ENCODE measurements around the gene BRAF. TPM values are rescaled to one million over a fixed set of nuclear protein-coding genes. Genes with fewer than 3 reads are reported as not detected.

BRAF gene
- total and polyA plus RNA-seq, 5 donors from 2014 or later, result 6.9 to 60.8 (median 9.0) TPM

GRCh38 chr7:140702774-140703173 is 222.0 kb downstream of the BRAF start:
- H3K36me3 ChIP-seq (ENCODE audit: control insufficient read depth, insufficient read depth, low read length), result peaks cover 26% of the 10 kb centered on the region
- H3K27me3 Mint-ChIP-seq, result no peaks in the 10 kb centered on the region
- H3K27ac Mint-ChIP-seq, result peak overlapping the region in 1 of 3 donors; percentile 85
- no peak overlapping the region for H3K4me3 ChIP-seq (ENCODE audit: low read depth, low read length)
- no peak for ATAC-seq (ENCODE audit: low read depth in 2 of 2)
- H3K4me1 ChIP-seq (ENCODE audit: control insufficient read depth, insufficient read depth, low read length, poor library complexity, severe bottlenecking), result peaks cover 9% of the 10 kb centered on the region
- H3K4me3 Mint-ChIP-seq, result peak overlapping the region in 1 of 4 donors; percentile 63
- H3K36me3 Mint-ChIP-seq, result peaks cover 25% of the 10 kb centered on the region
- no peaks in the 10 kb centered on the region for H3K9me3 ChIP-seq (ENCODE audit: control insufficient read depth in 2 of 2, low read length in 2 of 2)
- DNase-seq, result no peak
- H3K4me1 Mint-ChIP-seq, result peaks cover 8 to 39% (median 25%) of the 10 kb centered on the region in 4 donors
- no peaks in the 10 kb centered on the region for H3K9me3 Mint-ChIP-seq
- H3K27ac ChIP-seq (ENCODE audit: insufficient read depth, low read length, poor library complexity, severe bottlenecking), result no peak overlapping the region
- H3K27me3 ChIP-seq (ENCODE audit: control insufficient read depth, insufficient read depth, low read length), result no peaks in the 10 kb centered on the region

- H3K4me1 Mint-ChIP-seq, result peaks cover 8 to 49% (median 32%) of the 10 kb centered on the region in 4 donors
- peaks cover 4% of the 10 kb centered on the region for H3K27me3 Mint-ChIP-seq
- no peak overlapping the region for H3K27ac ChIP-seq (ENCODE audit: insufficient read depth, low read length, poor library complexity, severe bottlenecking)
Observed at GRCh38 chr7:140698477-140698876, 226.3 kb downstream of the BRAF start.

GRCh38 chr7:140697447-140698143 is 227.1 kb downstream of the BRAF start:
- H3K27me3 Mint-ChIP-seq, result peaks cover 4% of the 10 kb centered on the region
- peak overlapping the region; percentile 94 for H3K27ac ChIP-seq (ENCODE audit: insufficient read depth, low read length, poor library complexity, severe bottlenecking)
- DNase-seq, result no peak
- peak overlapping the region in 2 of 3 donors; percentile 96 to 99 for H3K27ac Mint-ChIP-seq
- peak overlapping the region; percentile 88 for H3K4me3 ChIP-seq (ENCODE audit: low read depth, low read length)
- H3K4me3 Mint-ChIP-seq, result peak overlapping the region; percentile 97 to 100 (median 98)
- no peaks in the 10 kb centered on the region for H3K9me3 ChIP-seq (ENCODE audit: control insufficient read depth in 2 of 2, low read length in 2 of 2)
- H3K4me1 ChIP-seq (ENCODE audit: control insufficient read depth, insufficient read depth, low read length, poor library complexity, severe bottlenecking), result peaks cover 23% of the 10 kb centered on the region
- H3K9me3 Mint-ChIP-seq, result no peaks in the 10 kb centered on the region
- ATAC-seq (ENCODE audit: low read depth in 2 of 2), result no peak
- H3K4me1 Mint-ChIP-seq, result peaks cover 8 to 44% (median 28%) of the 10 kb centered on the region in 4 donors
- H3K36me3 Mint-ChIP-seq, result peaks cover 9% of the 10 kb centered on the region
- H3K36me3 ChIP-seq (ENCODE audit: control insufficient read depth, insufficient read depth, low read length), result no peaks in the 10 kb centered on the region
- H3K27me3 ChIP-seq (ENCODE audit: control insufficient read depth, insufficient read depth, low read length), result no peaks in the 10 kb centered on the region

More at GRCh38 chr7:140698477-140698876, 226.3 kb downstream of the BRAF start:
- Histone ChIP-seq H3K27me3 (ENCODE audit: control insufficient read depth, insufficient read depth, low read length) (no peaks in the 10 kb centered on the region), H3K9me3 (ENCODE audit: control insufficient read depth in 2 of 2, low read length in 2 of 2) (no peaks in the 10 kb centered on the region), H3K4me1 (ENCODE audit: control insufficient read depth, insufficient read depth, low read length, poor library complexity, severe bottlenecking) (peaks cover 23% of the 10 kb centered on the region), H3K4me3 (ENCODE audit: low read depth, low read length) (peak overlapping the region; percentile 88), H3K36me3 (ENCODE audit: control insufficient read depth, insufficient read depth, low read length) (peaks cover 7% of the 10 kb centered on the region)
- Mint-ChIP-seq H3K27ac (peak overlapping the region in 2 of 3 donors; percentile 96 to 99), H3K9me3 (no peaks in the 10 kb centered on the region), H3K36me3 (peaks cover 9% of the 10 kb centered on the region), H3K4me3 (peak overlapping the region; percentile 97 to 100 (median 98))
- ATAC-seq (ENCODE audit: low read depth in 2 of 2), result no peak
- DNase-seq, result no peak

GRCh38 chr7:140696680-140697446 is 227.9 kb downstream of the BRAF start, which contains the start of gene NDUFB2:
NDUFB2 (plus strand) TSS chr7:140696708; CDS start chr7:140696745, 37 bp downstream.
- peaks cover 4% of the 10 kb centered on the region for H3K27me3 Mint-ChIP-seq
- no peaks in the 10 kb centered on the region for H3K36me3 ChIP-seq (ENCODE audit: control insufficient read depth, insufficient read depth, low read length)

DNA sequence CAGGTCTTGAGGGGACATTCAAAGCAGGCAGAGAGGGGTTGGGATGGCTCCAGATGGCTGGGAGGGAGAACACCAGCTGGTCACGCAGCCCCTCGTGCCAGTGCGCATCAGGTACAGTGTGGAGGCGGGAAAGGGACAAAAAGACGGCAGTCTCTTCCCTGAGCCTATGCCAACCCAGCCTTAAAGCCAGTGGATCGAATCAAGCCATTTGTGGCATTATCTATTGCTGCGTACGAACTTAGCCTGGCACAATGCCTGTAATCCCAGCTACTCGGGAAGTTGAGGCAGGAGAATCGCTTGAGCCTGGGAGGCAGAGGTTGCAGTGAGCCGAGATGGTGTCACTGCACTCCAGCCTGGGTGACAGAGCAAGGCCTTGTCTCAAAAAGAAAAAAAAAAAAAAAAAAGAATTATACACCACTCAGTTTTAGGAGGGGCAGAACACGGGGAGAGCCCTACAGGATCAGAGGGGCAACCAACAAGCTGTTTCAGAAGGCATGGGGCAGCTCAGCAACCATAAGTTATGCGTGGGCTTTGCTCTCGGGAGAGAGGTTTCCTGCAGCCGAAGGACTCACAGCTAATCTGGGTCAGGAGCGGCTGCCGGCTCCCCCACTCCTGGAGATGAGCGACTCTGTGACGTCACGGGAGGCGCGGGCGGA is 228.6 kb downstream of the BRAF start:
- Histone ChIP-seq H3K4me1 (ENCODE audit: control insufficient read depth, insufficient read depth, low read length, poor library complexity, severe bottlenecking) (peaks cover 23% of the 10 kb centered on the region), H3K9me3 (ENCODE audit: control insufficient read depth in 2 of 2, low read length in 2 of 2) (no peaks in the 10 kb centered on the region), H3K4me3 (ENCODE audit: low read depth, low read length) (peak overlapping the region; percentile 41), H3K27me3 (ENCODE audit: control insufficient read depth, insufficient read depth, low read length) (no peaks in the 10 kb centered on the region), H3K36me3 (ENCODE audit: control insufficient read depth, insufficient read depth, low read length) (no peaks in the 10 kb centered on the region), H3K27ac (ENCODE audit: insufficient read depth, low read length, poor library complexity, severe bottlenecking) (peak overlapping the region; percentile 94)
- peak overlapping the region; percentile 97 to 100 (median 98) for H3K4me3 Mint-ChIP-seq
- peak in 1 of 3 donors; percentile 91 for DNase-seq
- peaks cover 8 to 41% (median 27%) of the 10 kb centered on the region in 4 donors for H3K4me1 Mint-ChIP-seq
- peaks cover 15% of the 10 kb centered on the region for H3K36me3 Mint-ChIP-seq
- peaks cover 4% of the 10 kb centered on the region for H3K27me3 Mint-ChIP-seq
- peak overlapping the region; percentile 94 to 99 (median 96) for H3K27ac Mint-ChIP-seq
- H3K9me3 Mint-ChIP-seq, result no peaks in the 10 kb centered on the region
- peak; percentile 13 to 15 for ATAC-seq (ENCODE audit: low read depth in 2 of 2)

More at GRCh38 chr7:140696680-140697446, 227.9 kb downstream of the BRAF start, which contains the start of gene NDUFB2:
- Mint-ChIP-seq H3K9me3 (no peaks in the 10 kb centered on the region), H3K27ac (peak within 1 kb of the TSS; percentile 94 to 99 (median 96)), H3K4me3 (peak within 1 kb of the TSS; percentile 97 to 100 (median 98)), H3K4me1 (peaks cover 8 to 43% (median 27%) of the 10 kb centered on the region in 4 donors), H3K36me3 (peaks cover 13% of the 10 kb centered on the region)
- Histone ChIP-seq H3K27ac (ENCODE audit: insufficient read depth, low read length, poor library complexity, severe bottlenecking) (peak within 1 kb of the TSS; percentile 94), H3K4me1 (ENCODE audit: control insufficient read depth, insufficient read depth, low read length, poor library complexity, severe bottlenecking) (peaks cover 23% of the 10 kb centered on the region), H3K27me3 (ENCODE audit: control insufficient read depth, insufficient read depth, low read length) (no peaks in the 10 kb centered on the region), H3K9me3 (ENCODE audit: control insufficient read depth in 2 of 2, low read length in 2 of 2) (no peaks in the 10 kb centered on the region), H3K4me3 (ENCODE audit: low read depth, low read length) (peak within 1 kb of the TSS; percentile 88)
- peak; percentile 60 to 95 (median 91) for DNase-seq
- ATAC-seq (ENCODE audit: low read depth in 2 of 2), result peak; percentile 87 to 88

- Histone ChIP-seq H3K36me3 (ENCODE audit: control insufficient read depth, insufficient read depth, low read length) (no peaks in the 10 kb centered on the region), H3K9me3 (ENCODE audit: control insufficient read depth in 2 of 2, low read length in 2 of 2) (no peaks in the 10 kb centered on the region), H3K27me3 (ENCODE audit: control insufficient read depth, insufficient read depth, low read length) (no peaks in the 10 kb centered on the region), H3K4me3 (ENCODE audit: low read depth, low read length) (no peak overlapping the region), H3K4me1 (ENCODE audit: control insufficient read depth, insufficient read depth, low read length, poor library complexity, severe bottlenecking) (peaks cover 23% of the 10 kb centered on the region), H3K27ac (ENCODE audit: insufficient read depth, low read length, poor library complexity, severe bottlenecking) (peak overlapping the region; percentile 94)
- H3K36me3 Mint-ChIP-seq, result peaks cover 15% of the 10 kb centered on the region
- ATAC-seq (ENCODE audit: low read depth in 2 of 2), result no peak
- H3K27ac Mint-ChIP-seq, result peak overlapping the region in 2 of 3 donors; percentile 96 to 99
- H3K4me1 Mint-ChIP-seq, result peaks cover 8 to 39% (median 27%) of the 10 kb centered on the region in 4 donors
- no peaks in the 10 kb centered on the region for H3K9me3 Mint-ChIP-seq
- no peak for DNase-seq
- peaks cover 4% of the 10 kb centered on the region for H3K27me3 Mint-ChIP-seq
- H3K4me3 Mint-ChIP-seq, result peak overlapping the region; percentile 27 to 99 (median 98)
Observed at GRCh38 chr7:140695381-140695780, 229.3 kb downstream of the BRAF start.

DNA sequence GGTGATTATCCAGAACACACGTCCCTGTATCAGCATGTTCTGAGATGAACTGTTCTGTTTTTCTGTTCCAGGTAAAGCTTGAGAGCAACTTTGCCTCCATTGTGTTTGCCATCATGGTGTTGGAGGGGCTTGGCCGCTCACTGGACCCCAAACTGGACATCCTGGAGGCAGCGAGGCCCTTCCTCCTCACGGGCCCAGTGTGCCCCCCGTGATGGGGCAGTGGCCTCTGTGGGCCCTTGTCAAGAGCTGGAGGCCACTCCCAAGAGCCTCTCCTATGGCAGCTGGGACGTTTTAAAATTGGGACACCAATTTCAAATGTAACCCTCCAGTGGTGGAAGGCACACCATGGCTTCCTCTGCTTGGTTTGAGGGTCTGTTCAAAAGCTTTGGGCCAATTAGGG is 230.1 kb downstream of the BRAF start:
- Mint-ChIP-seq H3K36me3 (peaks cover 15% of the 10 kb centered on the region), H3K4me3 (peak overlapping the region in 1 of 4 donors; percentile 97), H3K27ac (peak overlapping the region in 1 of 3 donors; percentile 22), H3K9me3 (no peaks in the 10 kb centered on the region), H3K27me3 (peaks cover 4% of the 10 kb centered on the region), H3K4me1 (peaks cover 5 to 37% (median 23%) of the 10 kb centered on the region in 4 donors)
- peaks cover 23% of the 10 kb centered on the region for H3K4me1 ChIP-seq (ENCODE audit: control insufficient read depth, insufficient read depth, low read length, poor library complexity, severe bottlenecking)
- no peaks in the 10 kb centered on the region for H3K9me3 ChIP-seq (ENCODE audit: control insufficient read depth in 2 of 2, low read length in 2 of 2)
- H3K27ac ChIP-seq (ENCODE audit: insufficient read depth, low read length, poor library complexity, severe bottlenecking), result no peak overlapping the region
- H3K27me3 ChIP-seq (ENCODE audit: control insufficient read depth, insufficient read depth, low read length), result no peaks in the 10 kb centered on the region
- ATAC-seq (ENCODE audit: low read depth in 2 of 2), result no peak
- no peak for DNase-seq
- H3K4me3 ChIP-seq (ENCODE audit: low read depth, low read length), result no peak overlapping the region
- peaks cover 4% of the 10 kb centered on the region for H3K36me3 ChIP-seq (ENCODE audit: control insufficient read depth, insufficient read depth, low read length)

Data from CD4-positive, CD25-positive, alpha-beta regulatory T cell (primary cell).